HG03571 (cell line): Measurements from ENCODE around the gene PRTFDC1.
"Not testable (repeated sequence)": the region's sequence is repeated elsewhere in the genome, so short reads cannot be mapped to it uniquely, and the experiment has no call there.

Experiments
- ATAC-seq: cut with Tn5 transposase; IDR thresholded peaks from one replicate; pipeline ENCODE4 v1.9.1; 2021; ENCODE audit not compliant: unreplicated experiment

Gene PRTFDC1

DNA sequence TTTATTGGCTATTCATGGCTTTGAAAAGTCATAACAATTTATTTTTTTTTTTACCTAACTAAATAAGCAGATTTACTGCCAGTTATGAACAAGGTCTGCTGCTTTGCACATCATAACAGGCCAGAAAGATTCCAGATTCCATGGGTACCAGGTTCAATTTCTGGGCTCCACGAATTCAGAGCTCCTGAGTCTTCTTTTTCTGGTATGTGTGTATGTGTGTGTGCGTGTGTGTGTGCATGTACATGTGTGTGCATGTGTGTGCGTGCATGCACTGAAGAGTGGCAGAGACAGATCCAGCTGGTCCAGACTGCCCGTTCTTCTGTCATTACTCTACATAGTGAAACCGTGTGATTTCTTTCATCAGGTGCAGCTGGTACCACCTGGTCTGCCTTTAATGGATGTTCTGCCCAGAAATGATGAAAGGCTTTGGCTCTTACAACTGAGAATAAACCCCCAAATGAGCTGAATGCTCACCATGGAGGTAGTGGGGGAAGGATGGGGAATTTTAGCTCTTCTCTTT lies 14.6 kb upstream of the PRTFDC1 start:
- no peak for ATAC-seq

GRCh38 chr10:24965051-24965450 lies 12.6 kb upstream of the PRTFDC1 start:
- no peak for ATAC-seq

DNA sequence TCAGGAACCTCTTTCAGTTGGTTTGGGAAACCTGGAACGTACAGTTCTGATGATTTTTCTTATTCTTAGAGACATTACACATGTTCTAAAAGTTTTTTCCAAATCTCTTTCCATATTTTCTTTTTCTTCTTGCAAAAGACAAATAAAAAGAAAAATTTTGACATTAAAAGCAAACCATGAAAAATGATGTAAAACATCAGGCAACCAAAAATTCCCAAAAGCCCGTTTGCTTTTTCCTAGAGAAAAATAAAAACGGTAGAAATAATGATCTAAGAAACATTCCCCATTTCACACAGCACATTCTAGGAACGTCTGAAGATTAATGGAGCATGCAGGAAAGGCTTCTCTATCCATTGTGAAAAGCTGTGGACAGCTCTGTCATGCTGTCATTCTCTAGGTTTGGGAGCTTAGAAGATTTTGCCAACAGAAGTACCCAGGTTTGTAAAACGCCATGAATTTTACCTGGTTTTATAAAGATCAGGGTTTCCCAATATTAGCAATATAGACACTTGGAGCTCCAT lies 11.2 kb upstream of the PRTFDC1 start:
- no peak for ATAC-seq

- ATAC-seq = no peak
Measured at GRCh38 chr10:24962995-24963394, 10.6 kb upstream of the PRTFDC1 start.

- ATAC-seq = no peak
Measured at GRCh38 chr10:24961582-24961981, 9.2 kb upstream of the PRTFDC1 start.

- ATAC-seq = no peak
Measured at GRCh38 chr10:24959382-24959730, 7.0 kb upstream of the PRTFDC1 start.

GRCh38 chr10:24958721-24959381 lies 6.4 kb upstream of the PRTFDC1 start:
- no peak for ATAC-seq

GRCh38 chr10:24958091-24958720 lies 5.8 kb upstream of the PRTFDC1 start:
- ATAC-seq = no peak

GRCh38 chr10:24957624-24958051 lies 5.2 kb upstream of the PRTFDC1 start:
- not testable (repeated sequence) for ATAC-seq

DNA sequence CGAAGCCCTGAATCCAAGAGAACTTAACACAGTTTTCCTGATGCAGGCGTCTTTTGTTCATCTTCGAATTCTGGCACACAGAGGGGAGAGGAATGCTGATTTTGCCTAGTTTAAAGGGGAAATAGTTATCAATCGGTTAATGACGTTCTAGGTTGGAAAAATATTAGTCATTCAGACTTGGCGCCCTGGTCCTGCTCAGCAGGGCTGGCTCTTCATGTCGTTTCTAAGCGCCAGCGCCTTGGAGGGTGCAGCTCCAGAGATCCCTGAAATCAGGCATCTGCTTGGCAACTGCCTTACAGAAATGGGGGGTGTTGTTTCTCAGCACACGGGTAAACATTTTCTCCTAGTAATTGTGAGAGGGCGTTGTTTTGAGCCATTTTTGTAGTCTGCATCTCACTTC lies 1.3 kb upstream of the PRTFDC1 start:
- no peak for ATAC-seq

DNA sequence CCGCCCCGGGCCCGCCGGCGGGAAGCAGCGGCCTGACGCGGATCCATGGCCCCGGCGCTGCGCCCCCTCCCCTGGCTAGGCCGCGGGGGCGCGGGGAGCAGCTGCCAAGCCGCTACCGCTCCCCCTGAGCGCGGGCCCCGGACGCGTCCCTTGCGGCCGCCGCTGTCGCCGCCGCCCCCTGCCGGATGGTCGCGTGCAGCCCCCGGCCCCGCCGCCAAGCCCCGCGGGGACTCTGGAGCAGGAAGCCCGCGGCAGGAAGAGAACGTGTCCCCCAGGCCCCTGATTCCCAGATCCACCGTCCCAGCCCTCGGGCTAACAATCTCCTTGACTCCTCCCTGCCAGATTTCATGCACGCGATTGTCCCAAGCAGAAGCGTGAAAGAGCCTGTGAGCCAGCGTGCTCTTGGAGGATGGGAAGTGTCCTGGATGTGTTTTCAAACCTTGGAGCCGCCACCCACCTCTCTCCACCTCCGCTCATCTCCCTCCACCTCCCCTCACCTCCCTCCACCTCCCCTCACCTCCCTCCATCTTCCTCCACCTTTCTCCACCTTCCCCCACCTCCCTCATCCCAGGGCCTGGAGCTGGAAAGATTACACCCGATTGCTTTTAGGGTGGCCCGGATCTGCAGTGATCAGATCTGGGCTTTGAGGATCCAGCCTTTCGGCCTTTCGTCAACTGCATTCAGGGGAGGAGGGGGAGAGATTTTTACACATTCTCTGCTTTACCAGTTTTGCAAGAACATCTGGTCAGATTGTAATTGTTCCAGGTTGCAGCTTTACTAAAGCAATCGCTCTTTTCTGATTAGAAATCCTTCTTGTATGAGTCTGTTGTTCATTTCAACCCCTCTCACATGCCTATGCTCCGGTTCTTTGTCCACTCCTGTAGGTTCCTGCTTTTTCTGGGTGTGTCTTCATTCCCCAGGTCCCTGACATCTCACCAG lies 570 bp upstream of the PRTFDC1 start:
- peak; percentile 65 for ATAC-seq

GRCh38 chr10:24951201-24952142 lies 934 bp downstream of the PRTFDC1 start:
- ATAC-seq = no peak

- ATAC-seq = no peak
Measured at GRCh38 chr10:24950439-24950838, 2.0 kb downstream of the PRTFDC1 start.

DNA sequence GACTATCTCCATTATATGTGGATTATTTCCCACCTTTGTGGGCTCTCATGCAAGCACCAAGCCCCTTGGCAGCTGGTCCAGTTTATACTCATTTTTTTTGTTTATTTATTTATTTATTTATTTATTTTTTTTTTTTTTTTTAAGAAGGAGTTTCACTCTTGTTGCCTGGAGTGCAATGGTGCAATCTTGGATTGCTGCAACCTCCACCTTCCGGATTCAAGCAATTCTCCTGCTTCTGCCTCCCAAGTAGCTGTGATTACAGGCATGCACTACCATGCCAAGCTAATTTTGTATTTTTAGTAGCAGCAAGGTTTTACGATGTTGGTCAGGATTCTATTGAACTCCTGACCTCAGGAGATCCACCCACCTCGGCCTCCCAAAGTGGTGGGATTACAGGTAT lies 2.8 kb downstream of the PRTFDC1 start:
- no peak for ATAC-seq

- peak; percentile 77 for ATAC-seq
Measured at GRCh38 chr10:24947304-24948097, 4.9 kb downstream of the PRTFDC1 start.

DNA sequence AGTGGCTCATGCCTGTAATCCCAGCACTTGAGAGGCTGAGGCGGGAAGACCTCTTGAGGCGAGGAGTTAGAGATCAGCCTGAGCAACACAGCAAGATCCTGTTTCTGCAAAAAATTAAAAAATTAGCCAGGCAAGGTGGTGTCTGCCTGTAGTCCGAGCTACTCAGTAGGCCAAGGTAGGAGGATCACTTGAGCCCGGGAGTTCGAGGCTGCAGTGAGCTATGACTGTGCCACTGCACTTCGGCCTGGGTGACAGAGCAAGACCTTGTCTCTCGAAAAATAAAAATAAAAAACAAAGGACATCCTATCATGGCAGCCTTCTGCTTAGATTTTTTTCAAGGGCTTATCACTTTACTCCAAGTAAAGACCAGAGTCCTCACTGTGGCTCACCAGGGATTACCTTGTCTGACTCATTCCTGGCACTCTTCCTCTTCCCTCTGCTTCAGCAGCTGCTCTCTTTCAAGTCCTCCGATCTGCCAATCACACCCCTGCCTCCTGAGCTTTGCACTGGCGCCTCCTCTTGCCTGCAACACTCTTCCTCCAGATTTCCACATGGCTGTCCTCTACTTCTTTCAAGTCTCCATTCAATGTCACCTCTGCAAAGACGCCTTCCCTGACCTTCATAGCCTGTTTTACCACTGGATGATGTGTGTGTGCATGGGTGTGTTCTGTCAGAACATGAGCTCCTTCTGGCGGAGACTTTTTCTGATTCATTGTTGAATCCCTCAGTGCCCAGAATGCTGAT lies 7.7 kb downstream of the PRTFDC1 start:
- ATAC-seq = no peak

DNA sequence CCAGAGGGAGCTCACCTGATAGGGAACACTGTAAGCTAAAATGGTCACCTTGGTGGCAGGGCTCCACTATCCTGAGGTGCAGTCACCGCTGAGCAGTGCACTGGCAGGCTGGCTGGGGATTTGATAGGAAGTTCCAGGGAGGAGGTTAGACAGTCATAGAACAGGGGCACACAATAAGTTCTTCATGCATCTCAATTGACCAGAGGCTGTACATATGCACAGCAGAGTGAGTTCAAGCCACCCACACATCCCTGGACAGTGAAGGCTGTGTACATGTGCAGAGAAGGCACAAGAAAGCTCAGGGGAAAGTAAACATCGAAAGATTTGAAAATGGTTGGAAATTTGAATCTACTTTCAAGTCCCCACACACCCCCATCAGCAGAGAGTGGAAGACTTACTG lies 13.9 kb downstream of the PRTFDC1 start:
- no peak for ATAC-seq

GRCh38 chr10:24938076-24938475 lies 14.3 kb downstream of the PRTFDC1 start:
- ATAC-seq = no peak
